Measurements from ENCODE around the gene ANKRD12.

ANKRD12 gene

GRCh38 chr18:9319333-9319732 is 182.8 kb downstream of the ANKRD12 start:
- Histone ChIP-seq H3K9me3 (replicated peaks in 1 of 2; ENCODE audit: control insufficient read depth in 2 of 2, insufficient read depth in 1 of 2, low read depth in 1 of 2, low read length in 2 of 2) (no peaks in the 10 kb centered on the region), H3K79me1 (ENCODE audit: low read depth, low read length) (no peaks in the 10 kb centered on the region), H3K4me3 (ENCODE audit: low read length in 2 of 2) (no peak overlapping the region), H2AFZ (ENCODE audit: low read length) (no peak overlapping the region), H2AK5ac (ENCODE audit: low read depth, low read length) (no peak overlapping the region), H3K27me3 (ENCODE audit: control insufficient read depth in 3 of 3, insufficient read depth in 3 of 3, low read depth in 1 of 3, low read length in 3 of 3) (no peaks in the 10 kb centered on the region), H3K4me1 (ENCODE audit: control insufficient read depth in 2 of 2, insufficient read depth in 1 of 2, low read depth in 1 of 2, low read length in 2 of 2) (no peaks in the 10 kb centered on the region), H2BK12ac (ENCODE audit: low read length) (no peak overlapping the region), H3K4ac (ENCODE audit: low read length) (no peak overlapping the region), H3K23ac (ENCODE audit: low read depth, low read length, poor library complexity) (no peak overlapping the region), H3K14ac (ENCODE audit: low read length) (no peak overlapping the region), H3K27ac (replicated peaks; ENCODE audit: low read length) (no peak overlapping the region), H2BK5ac (ENCODE audit: low read length) (no peak overlapping the region), H3K18ac (ENCODE audit: low read length) (no peak overlapping the region), H2BK120ac (ENCODE audit: low read depth, low read length) (no peak overlapping the region), H4K8ac (ENCODE audit: low read depth, low read length) (no peak overlapping the region), H3K9ac (ENCODE audit: low read depth, low read length, poor library complexity) (no peak overlapping the region), H3K4me2 (ENCODE audit: insufficient read depth, low read length, poor library complexity, severe bottlenecking) (no peak overlapping the region), H3K36me3 (replicated peaks in 1 of 2; ENCODE audit: control insufficient read depth in 2 of 2, insufficient read depth in 2 of 2, low read length in 2 of 2) (no peaks in the 10 kb centered on the region), H4K91ac (ENCODE audit: low read depth, low read length, poor library complexity) (no peak overlapping the region), H2BK15ac (ENCODE audit: low read length) (no peak overlapping the region)
- DNase-seq (ENCODE audit: low spot score), result no peak
- WGBS, 2 donors (ENCODE audit: extremely low coverage in 2 of 2, insufficient read length in 2 of 2, insufficient replicate concordance in 1 of 2), result no CpG with 5 or more reads among the region's 1 CpG

- Histone ChIP-seq H4K8ac (ENCODE audit: low read depth, low read length) (no peak overlapping the region), H3K18ac (ENCODE audit: low read length) (no peak overlapping the region), H2BK15ac (ENCODE audit: low read length) (no peak overlapping the region), H2AFZ (ENCODE audit: low read length) (no peak overlapping the region), H3K4me2 (ENCODE audit: insufficient read depth, low read length, poor library complexity, severe bottlenecking) (no peak overlapping the region), H3K4me3 (ENCODE audit: low read length in 2 of 2) (no peak overlapping the region), H3K14ac (ENCODE audit: low read length) (no peak overlapping the region), H2AK5ac (ENCODE audit: low read depth, low read length) (no peak overlapping the region), H3K36me3 (replicated peaks in 1 of 2; ENCODE audit: control insufficient read depth in 2 of 2, insufficient read depth in 2 of 2, low read length in 2 of 2) (no peaks in the 10 kb centered on the region), H4K91ac (ENCODE audit: low read depth, low read length, poor library complexity) (no peak overlapping the region), H3K79me1 (ENCODE audit: low read depth, low read length) (no peaks in the 10 kb centered on the region), H3K27ac (replicated peaks; ENCODE audit: low read length) (no peak overlapping the region), H3K4ac (ENCODE audit: low read length) (no peak overlapping the region), H3K4me1 (ENCODE audit: control insufficient read depth in 2 of 2, insufficient read depth in 1 of 2, low read depth in 1 of 2, low read length in 2 of 2) (no peaks in the 10 kb centered on the region), H3K23ac (ENCODE audit: low read depth, low read length, poor library complexity) (no peak overlapping the region), H3K9ac (ENCODE audit: low read depth, low read length, poor library complexity) (no peak overlapping the region), H2BK12ac (ENCODE audit: low read length) (no peak overlapping the region), H3K27me3 (ENCODE audit: control insufficient read depth in 3 of 3, insufficient read depth in 3 of 3, low read depth in 1 of 3, low read length in 3 of 3) (no peaks in the 10 kb centered on the region), H2BK5ac (ENCODE audit: low read length) (no peak overlapping the region), H3K9me3 (replicated peaks in 1 of 2; ENCODE audit: control insufficient read depth in 2 of 2, insufficient read depth in 1 of 2, low read depth in 1 of 2, low read length in 2 of 2) (no peaks in the 10 kb centered on the region), H2BK120ac (ENCODE audit: low read depth, low read length) (no peak overlapping the region)
- DNase-seq (ENCODE audit: low spot score), result no peak
- no CpG with 5 or more reads among the region's 4 CpGs for WGBS, 2 donors (ENCODE audit: extremely low coverage in 2 of 2, insufficient read length in 2 of 2, insufficient replicate concordance in 1 of 2)
Observed at GRCh38 chr18:9321017-9321452, 184.5 kb downstream of the ANKRD12 start.

- H4K91ac ChIP-seq (ENCODE audit: low read depth, low read length, poor library complexity), result no peak overlapping the region
- no peaks in the 10 kb centered on the region for H3K27me3 ChIP-seq (ENCODE audit: control insufficient read depth in 3 of 3, insufficient read depth in 3 of 3, low read depth in 1 of 3, low read length in 3 of 3)
- H3K36me3 ChIP-seq (replicated peaks in 1 of 2; ENCODE audit: control insufficient read depth in 2 of 2, insufficient read depth in 2 of 2, low read length in 2 of 2), result no peaks in the 10 kb centered on the region
- no peaks in the 10 kb centered on the region for H3K9me3 ChIP-seq (replicated peaks in 1 of 2; ENCODE audit: control insufficient read depth in 2 of 2, insufficient read depth in 1 of 2, low read depth in 1 of 2, low read length in 2 of 2)
- no CpG with 5 or more reads among the region's 4 CpGs for WGBS, 2 donors (ENCODE audit: extremely low coverage in 2 of 2, insufficient read length in 2 of 2, insufficient replicate concordance in 1 of 2)
- no peaks in the 10 kb centered on the region for H3K4me1 ChIP-seq (ENCODE audit: control insufficient read depth in 2 of 2, insufficient read depth in 1 of 2, low read depth in 1 of 2, low read length in 2 of 2)
- no peak overlapping the region for H3K14ac ChIP-seq (ENCODE audit: low read length)
- H2AFZ ChIP-seq (ENCODE audit: low read length), result no peak overlapping the region
- H2AK5ac ChIP-seq (ENCODE audit: low read depth, low read length), result no peak overlapping the region
- H3K9ac ChIP-seq (ENCODE audit: low read depth, low read length, poor library complexity), result no peak overlapping the region
- no peak overlapping the region for H3K18ac ChIP-seq (ENCODE audit: low read length)
- no peak overlapping the region for H4K8ac ChIP-seq (ENCODE audit: low read depth, low read length)
- no peak overlapping the region for H3K4ac ChIP-seq (ENCODE audit: low read length)
- no peak overlapping the region for H2BK15ac ChIP-seq (ENCODE audit: low read length)
- no peaks in the 10 kb centered on the region for H3K79me1 ChIP-seq (ENCODE audit: low read depth, low read length)
- H2BK5ac ChIP-seq (ENCODE audit: low read length), result no peak overlapping the region
- no peak overlapping the region for H2BK120ac ChIP-seq (ENCODE audit: low read depth, low read length)
- H3K23ac ChIP-seq (ENCODE audit: low read depth, low read length, poor library complexity), result no peak overlapping the region
- no peak overlapping the region for H3K27ac ChIP-seq (replicated peaks; ENCODE audit: low read length)
- no peak overlapping the region for H3K4me3 ChIP-seq (ENCODE audit: low read length in 2 of 2)
- H2BK12ac ChIP-seq (ENCODE audit: low read length), result no peak overlapping the region
- H3K4me2 ChIP-seq (ENCODE audit: insufficient read depth, low read length, poor library complexity, severe bottlenecking), result no peak overlapping the region
- no peak for DNase-seq (ENCODE audit: low spot score)
Observed at GRCh38 chr18:9321736-9322135, 185.2 kb downstream of the ANKRD12 start.

- H3K23ac ChIP-seq (ENCODE audit: low read depth, low read length, poor library complexity), result no peak overlapping the region
- H3K4me1 ChIP-seq (ENCODE audit: control insufficient read depth in 2 of 2, insufficient read depth in 1 of 2, low read depth in 1 of 2, low read length in 2 of 2), result no peaks in the 10 kb centered on the region
- no peak overlapping the region for H2AK5ac ChIP-seq (ENCODE audit: low read depth, low read length)
- no peak overlapping the region for H3K9ac ChIP-seq (ENCODE audit: low read depth, low read length, poor library complexity)
- no peak overlapping the region for H3K18ac ChIP-seq (ENCODE audit: low read length)
- no peak overlapping the region for H3K27ac ChIP-seq (replicated peaks; ENCODE audit: low read length)
- H2BK5ac ChIP-seq (ENCODE audit: low read length), result no peak overlapping the region
- no peaks in the 10 kb centered on the region for H3K79me1 ChIP-seq (ENCODE audit: low read depth, low read length)
- H3K4me2 ChIP-seq (ENCODE audit: insufficient read depth, low read length, poor library complexity, severe bottlenecking), result no peak overlapping the region
- H3K4me3 ChIP-seq (ENCODE audit: low read length in 2 of 2), result no peak overlapping the region
- H3K36me3 ChIP-seq (replicated peaks in 1 of 2; ENCODE audit: control insufficient read depth in 2 of 2, insufficient read depth in 2 of 2, low read length in 2 of 2), result no peaks in the 10 kb centered on the region
- H2BK15ac ChIP-seq (ENCODE audit: low read length), result no peak overlapping the region
- no peak overlapping the region for H3K14ac ChIP-seq (ENCODE audit: low read length)
- no peak overlapping the region for H4K91ac ChIP-seq (ENCODE audit: low read depth, low read length, poor library complexity)
- DNase-seq (ENCODE audit: low spot score), result no peak
- no peak overlapping the region for H2AFZ ChIP-seq (ENCODE audit: low read length)
- no peaks in the 10 kb centered on the region for H3K27me3 ChIP-seq (ENCODE audit: control insufficient read depth in 3 of 3, insufficient read depth in 3 of 3, low read depth in 1 of 3, low read length in 3 of 3)
- H2BK120ac ChIP-seq (ENCODE audit: low read depth, low read length), result no peak overlapping the region
- H3K9me3 ChIP-seq (replicated peaks in 1 of 2; ENCODE audit: control insufficient read depth in 2 of 2, insufficient read depth in 1 of 2, low read depth in 1 of 2, low read length in 2 of 2), result peaks cover 0 to under 1% of the 10 kb centered on the region in 2 donors
- no peak overlapping the region for H2BK12ac ChIP-seq (ENCODE audit: low read length)
- no peak overlapping the region for H3K4ac ChIP-seq (ENCODE audit: low read length)
- no CpG with 5 or more reads among the region's 2 CpGs for WGBS, 2 donors (ENCODE audit: extremely low coverage in 2 of 2, insufficient read length in 2 of 2, insufficient replicate concordance in 1 of 2)
- no peak overlapping the region for H4K8ac ChIP-seq (ENCODE audit: low read depth, low read length)
Observed at GRCh38 chr18:9322744-9323143, 186.2 kb downstream of the ANKRD12 start.

Data from neuronal stem cell (in vitro differentiated cells).